Measurements from ENCODE around the gene ROBO1.

The ROBO1 gene

GRCh38 chr3:79297245-79297960 lies 470.4 kb downstream of the ROBO1 start:
- DNase-seq: peak; percentile 95

GRCh38 chr3:79286882-79287281 lies 480.9 kb downstream of the ROBO1 start:
- DNase-seq: no peak

- DNase-seq: no peak
Observed at GRCh38 chr3:79285871-79286270, 481.9 kb downstream of the ROBO1 start.

- no peak for DNase-seq
Observed at GRCh38 chr3:79285380-79285779, 482.4 kb downstream of the ROBO1 start.

GRCh38 chr3:79284781-79285180 lies 483.0 kb downstream of the ROBO1 start:
- DNase-seq: no peak

- DNase-seq: no peak
Observed at GRCh38 chr3:79278681-79279080, 489.1 kb downstream of the ROBO1 start.

GRCh38 chr3:79268422-79268821 lies 499.4 kb downstream of the ROBO1 start:
- no peak for DNase-seq

GRCh38 chr3:79264892-79265291 lies 502.9 kb downstream of the ROBO1 start:
- no peak for DNase-seq

- no peak for DNase-seq
Observed at GRCh38 chr3:79263423-79263822, 504.4 kb downstream of the ROBO1 start.

- DNase-seq: no peak
Observed at GRCh38 chr3:79258479-79258878, 509.3 kb downstream of the ROBO1 start.

GRCh38 chr3:79257791-79258190 lies 510.0 kb downstream of the ROBO1 start:
- no peak for DNase-seq

- no peak for DNase-seq
Observed at GRCh38 chr3:79255702-79256101, 512.1 kb downstream of the ROBO1 start.

GRCh38 chr3:79255292-79255691 lies 512.5 kb downstream of the ROBO1 start:
- no peak for DNase-seq

- no peak for DNase-seq
Observed at GRCh38 chr3:79253704-79254103, 514.1 kb downstream of the ROBO1 start.

GRCh38 chr3:79253271-79253670 lies 514.5 kb downstream of the ROBO1 start:
- no peak for DNase-seq

GRCh38 chr3:79250746-79251145 lies 517.1 kb downstream of the ROBO1 start:
- DNase-seq: no peak

GRCh38 chr3:79249701-79250100 lies 518.1 kb downstream of the ROBO1 start:
- no peak for DNase-seq

- no peak for DNase-seq
Observed at GRCh38 chr3:79247725-79248043, 520.1 kb downstream of the ROBO1 start.

GRCh38 chr3:79246875-79247724 lies 520.7 kb downstream of the ROBO1 start:
- no peak for DNase-seq

- no peak for DNase-seq
Observed at GRCh38 chr3:79245284-79246138, 522.3 kb downstream of the ROBO1 start.

- no peak for DNase-seq
Observed at GRCh38 chr3:79236496-79236895, 531.3 kb downstream of the ROBO1 start.

GRCh38 chr3:79233431-79234060 lies 534.3 kb downstream of the ROBO1 start:
- no peak for DNase-seq

GRCh38 chr3:79230266-79230665 lies 537.5 kb downstream of the ROBO1 start:
- no peak for DNase-seq
